HCT116 (cell line): ENCODE results near the gene SLAMF1. TPM values are rescaled to one million over a fixed set of nuclear protein-coding genes. Genes with fewer than 3 reads are reported as not detected.

Experiments
- ATAC-seq: fragments of 200-7000 bp; cut with Tn5 transposase; 2 replicates; pipeline ENCODE4 v1.9.1; 2020; ENCODE audit warnings: mild to moderate bottlenecking, moderate library complexity
- BruUV-seq: library from RNA; stranded (reverse); fragments of 400-500 nt; replicated peaks from 2 replicates; lab custom pipeline; 2021; lab: Mats Ljungman, UMichigan
- CTCF ChIA-PET: fragments of 300-600 bp; sonication (Branson Sonifier 250); formaldehyde crosslinking; loops from one replicate; lab custom pipeline; 2021; ENCODE audit warnings: antibody characterized with exemption; lab: Charles Lee
- POLR2A ChIA-PET: fragments of 300-600, 350-600 bp; sonication (Branson Sonifier 250); formaldehyde crosslinking; loops from one replicate; lab custom pipeline; 2021; ENCODE audit warnings: antibody characterized with exemption; lab: Charles Lee
- RAD21 ChIA-PET, 2 experiments: fragments of 300-600 bp; sonication (Branson Sonifier 250); formaldehyde crosslinking; loops; one replicate each; lab custom pipeline; 2023; ENCODE audit warnings: low total read pairs in 2 of 2; ENCODE audit not compliant: uncharacterized antibody in 2 of 2, unreplicated experiment in 2 of 2, low non-redundant PET in 1 of 2; lab: Charles Lee
- DNase-seq: peaks from one replicate; pipeline ENCODE4 v3.0.0-alpha.2; 2010; ENCODE audit warnings: low read depth, low spot score
- H2AFZ ChIP-seq: fragments of 200-600 bp; shearing (Covaris generic), sonication (generic); 2 replicates; pipeline ENCODE4 v1.6.1; 2017; ENCODE audit warnings: low read depth, mixed run types, mixed read lengths, antibody characterized with exemption, low read length; ENCODE audit not compliant: poor library complexity, severe bottlenecking
- H3K27ac ChIP-seq: 2 replicates; pipeline ENCODE4 v1.5.1; 2012; ENCODE audit warnings: low read depth, low read length
- H3K27me3 ChIP-seq: fragments of 200-600 bp; sonication (generic); 2 replicates; pipeline ENCODE4 v1.6.1; 2016; ENCODE audit warnings: mixed run types, low read length, mixed read lengths; ENCODE audit not compliant: insufficient read depth
- H3K36me3 ChIP-seq, 2 experiments: fragments of 200-500 bp in 1 of 2; fragments of 200-600 bp in 1 of 2; sonication (Bioruptor generic) in 1 of 2; sonication (generic) in 1 of 2; 2 replicates each; pipeline versions ENCODE4 v1.5.1 to v1.6.1; 2014 to 2016; ENCODE audit warnings: low read length in 2 of 2, inconsistent platforms in 1 of 2, mixed read lengths in 1 of 2, mixed run types in 1 of 2; ENCODE audit not compliant: insufficient read depth in 2 of 2, control insufficient read depth in 1 of 2
- H3K4me1 ChIP-seq, 2 experiments: fragments of 200-600 bp in 1 of 2; sonication (generic) in 1 of 2; 2 replicates each; pipeline versions ENCODE4 v1.5.1 to v1.6.1; 2012 to 2017; ENCODE audit warnings: low read length in 2 of 2, inconsistent platforms in 1 of 2, mild to moderate bottlenecking in 1 of 2, mixed read lengths in 1 of 2, mixed run types in 1 of 2, moderate library complexity in 1 of 2; ENCODE audit not compliant: insufficient read depth in 2 of 2, control insufficient read depth in 1 of 2
- H3K4me2 ChIP-seq: fragments of 200-600 bp; sonication (generic); 2 replicates; pipeline ENCODE4 v1.6.1; 2017; ENCODE audit warnings: mixed run types, low read length, mixed read lengths
- H3K4me3 ChIP-seq, 2 experiments: fragments of 200-600 bp in 1 of 2; sonication (generic) in 1 of 2; replicated peaks in 1 of 2; 2 replicates each; pipeline ENCODE4 v1.5.1; 2011 to 2016; ENCODE audit warnings: low read length in 2 of 2, control low read depth in 1 of 2, low read depth in 1 of 2, mild to moderate bottlenecking in 1 of 2, mixed read lengths in 1 of 2, mixed run types in 1 of 2
- H3K79me2 ChIP-seq: fragments of 200-600 bp; sonication (generic); 2 replicates; pipeline ENCODE4 v1.6.1; 2017; ENCODE audit warnings: mild to moderate bottlenecking, mixed run types, low read length, moderate library complexity, mixed read lengths; ENCODE audit not compliant: insufficient read depth
- H3K9ac ChIP-seq: fragments of 200-600 bp; sonication (generic); 2 replicates; pipeline ENCODE4 v1.6.1; 2016; ENCODE audit warnings: low read length, mixed read lengths
- H3K9me2 ChIP-seq: fragments of 200-600 bp; sonication (generic), shearing (Covaris generic); 2 replicates; pipeline ENCODE4 v1.6.1; 2017; ENCODE audit warnings: mixed run types, mild to moderate bottlenecking, moderate library complexity; ENCODE audit not compliant: insufficient read depth
- H3K9me3 ChIP-seq, 2 experiments: fragments of 200-500 bp in 1 of 2; fragments of 200-600 bp in 1 of 2; sonication (Bioruptor generic) in 1 of 2; sonication (generic) in 1 of 2; 2 replicates each; pipeline ENCODE4 v1.6.1; 2014 to 2017; ENCODE audit warnings: low read length in 2 of 2, mixed read lengths in 2 of 2, inconsistent platforms in 1 of 2, low read depth in 1 of 2, mild to moderate bottlenecking in 1 of 2, mixed run types in 1 of 2, moderate library complexity in 1 of 2; ENCODE audit not compliant: control insufficient read depth in 1 of 2, insufficient read depth in 1 of 2
- H4K20me1 ChIP-seq: fragments of 200-600 bp; sonication (generic), shearing (Covaris generic); 2 replicates; pipeline ENCODE4 v1.6.1; 2017; ENCODE audit warnings: mixed run types, mild to moderate bottlenecking, moderate library complexity; ENCODE audit not compliant: insufficient read depth
- CBX3 ChIP-seq: IDR thresholded peaks from 2 replicates; pipeline ENCODE4 v1.6.1; 2012; ENCODE audit warnings: low read depth
- EZH2 ChIP-seq: fragments of 200-600 bp; sonication (generic); IDR thresholded peaks from 2 replicates; pipeline ENCODE4 v1.6.1; 2017; ENCODE audit warnings: antibody characterized with exemption, mixed run types
- JUND ChIP-seq: IDR thresholded peaks from 2 replicates; pipeline ENCODE4 v1.6.1; 2012
- POLR2AphosphoS5 ChIP-seq: IDR thresholded peaks from 2 replicates; pipeline ENCODE4 v1.6.1; 2011; ENCODE audit warnings: mild to moderate bottlenecking, low read depth, low read length, moderate library complexity
- SIN3A ChIP-seq: IDR thresholded peaks from 2 replicates; pipeline ENCODE4 v1.6.1; 2012; ENCODE audit warnings: low read depth
- ZNF274 ChIP-seq: fragments of 200-500 bp; sonication (Bioruptor generic); IDR thresholded peaks from 2 replicates; pipeline ENCODE4 v1.6.1; 2014; ENCODE audit warnings: mild to moderate bottlenecking, low read depth, low read length, inconsistent platforms
- intact Hi-C: fragments of 100-400 bp; cut with micrococcal nuclease; formaldehyde crosslinking; loops from 2 replicates; pipeline ENCODE4 v1.10.0; 2022
- total RNA-seq: library from RNA; stranded (reverse); gene quantifications from one replicate; pipeline ENCODE4 v1.2.1, GENCODE V29; 2021; ENCODE audit not compliant: unreplicated experiment
- TF ChIP-seq, protein P1 (sequence below), 3 experiments: fragments of 200-600 bp in 1 of 3; sonication (generic) in 1 of 3; IDR thresholded peaks in 2 of 3; conservative IDR thresholded peaks in 1 of 3; 2 replicates each; pipeline ENCODE4 v1.5.1; 2012 to 2017; ENCODE audit warnings: low read depth in 2 of 3, low read length in 2 of 3, antibody characterized with exemption in 1 of 3, borderline replicate concordance in 1 of 3, control low read depth in 1 of 3, mild to moderate bottlenecking in 1 of 3, mixed read lengths in 1 of 3, mixed run types in 1 of 3, moderate library complexity in 1 of 3; ENCODE audit not compliant: insufficient read depth in 1 of 3
- TF ChIP-seq, protein P2 (sequence below): IDR thresholded peaks from 2 replicates; pipeline ENCODE4 v1.6.1; 2012

The SLAMF1 gene
- total RNA-seq, 1 experiment from 2014 or later, result 0.30 TPM

DNA sequence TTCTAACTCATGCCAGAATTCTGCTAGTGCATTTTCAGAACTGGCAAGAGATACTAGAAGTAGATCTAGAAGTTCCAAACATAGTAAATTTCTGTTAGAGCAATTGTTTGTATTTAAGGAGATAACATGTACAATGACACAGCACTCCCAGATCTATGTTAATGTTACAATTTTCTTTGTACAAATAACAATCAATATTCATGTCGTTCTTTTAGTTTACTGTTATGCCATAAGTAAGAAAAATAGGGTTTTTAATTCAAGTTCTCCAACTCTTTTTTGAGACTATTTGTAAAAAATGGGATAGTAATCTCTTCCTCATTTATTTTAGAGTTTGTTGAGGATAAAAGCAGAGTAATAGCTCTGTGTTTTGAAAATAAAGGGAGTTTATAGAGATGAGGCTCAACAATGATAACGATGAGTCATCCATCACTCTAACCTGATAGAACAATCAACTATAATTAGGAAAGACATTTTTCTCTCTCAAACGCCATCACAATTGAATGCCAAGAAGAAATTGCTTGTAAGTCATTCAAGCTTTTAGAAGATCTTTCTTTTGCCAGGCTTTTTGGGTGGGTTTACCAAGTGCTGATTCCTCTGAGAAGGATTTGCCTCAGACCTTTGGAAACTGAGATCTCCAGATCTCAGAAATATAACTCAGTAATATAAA, 68.2 kb downstream of the SLAMF1 start:
- POLR2A ChIA-PET, result no interaction called here
- no peak for ATAC-seq

More for the DNA sequence above, 68.2 kb downstream of the SLAMF1 start:
- Histone ChIP-seq H3K9me3 (no peaks in the 10 kb centered on the region), H4K20me1 (no peaks in the 10 kb centered on the region), H3K4me3 (no peak overlapping the region), H3K4me1 (no peaks in the 10 kb centered on the region), H3K27ac (no peak overlapping the region), H3K4me2 (no peak overlapping the region), H3K79me2 (no peaks in the 10 kb centered on the region), H3K36me3 (no peaks in the 10 kb centered on the region), H3K9me2 (no peaks in the 10 kb centered on the region), H2AFZ (no peak overlapping the region), H3K9ac (no peak overlapping the region), H3K27me3 (no peaks in the 10 kb centered on the region)
- BruUV-seq, result no TSS peak
- DNase-seq, result no peak
- TF ChIP-seq JUND, result no peak
- TF ChIP-seq, protein P1, sequence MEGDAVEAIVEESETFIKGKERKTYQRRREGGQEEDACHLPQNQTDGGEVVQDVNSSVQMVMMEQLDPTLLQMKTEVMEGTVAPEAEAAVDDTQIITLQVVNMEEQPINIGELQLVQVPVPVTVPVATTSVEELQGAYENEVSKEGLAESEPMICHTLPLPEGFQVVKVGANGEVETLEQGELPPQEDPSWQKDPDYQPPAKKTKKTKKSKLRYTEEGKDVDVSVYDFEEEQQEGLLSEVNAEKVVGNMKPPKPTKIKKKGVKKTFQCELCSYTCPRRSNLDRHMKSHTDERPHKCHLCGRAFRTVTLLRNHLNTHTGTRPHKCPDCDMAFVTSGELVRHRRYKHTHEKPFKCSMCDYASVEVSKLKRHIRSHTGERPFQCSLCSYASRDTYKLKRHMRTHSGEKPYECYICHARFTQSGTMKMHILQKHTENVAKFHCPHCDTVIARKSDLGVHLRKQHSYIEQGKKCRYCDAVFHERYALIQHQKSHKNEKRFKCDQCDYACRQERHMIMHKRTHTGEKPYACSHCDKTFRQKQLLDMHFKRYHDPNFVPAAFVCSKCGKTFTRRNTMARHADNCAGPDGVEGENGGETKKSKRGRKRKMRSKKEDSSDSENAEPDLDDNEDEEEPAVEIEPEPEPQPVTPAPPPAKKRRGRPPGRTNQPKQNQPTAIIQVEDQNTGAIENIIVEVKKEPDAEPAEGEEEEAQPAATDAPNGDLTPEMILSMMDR (IDR thresholded peaks at IDR 0.05 in 2 of 3, conservative IDR thresholded peaks at IDR 0.05 in 1 of 3; ENCODE audit: borderline replicate concordance in 1 of 3, insufficient read depth in 1 of 3, low read depth in 2 of 3, low read length in 2 of 3), result no peak
- TF ChIP-seq POLR2AphosphoS5, result no peak
- TF ChIP-seq, protein P2, sequence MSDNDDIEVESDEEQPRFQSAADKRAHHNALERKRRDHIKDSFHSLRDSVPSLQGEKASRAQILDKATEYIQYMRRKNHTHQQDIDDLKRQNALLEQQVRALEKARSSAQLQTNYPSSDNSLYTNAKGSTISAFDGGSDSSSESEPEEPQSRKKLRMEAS, result no peak
- TF ChIP-seq EZH2, result no peak
- no peak for TF ChIP-seq CBX3
- no peak for TF ChIP-seq ZNF274
- no peak for TF ChIP-seq SIN3A
- ChIA-PET RAD21 (no interaction called here), CTCF (interaction anchor here (1.1 kb wide), 1 partner anchor 30 kb away, joined by 3 read pairs; no protein-coding TSS in a partner anchor)
- intact Hi-C loops, result no loop called here
